Stimulated activated naive CD4-positive, alpha-beta T cell (primary cell): ENCODE data around the gene ACP2.
"Not testable (repeated sequence)": the region's sequence is repeated elsewhere in the genome, so short reads cannot be mapped to it uniquely, and the experiment has no call there.

Experiments used
- DNase-seq, 6 experiments: peaks; one replicate each; lab custom pipeline; 2025; lab: John Stamatoyannopoulos, UW

The ACP2 gene

GRCh38 chr11:47204637-47204989, 44.0 kb downstream of the ACP2 start:
- no peak for DNase-seq

- DNase-seq: no peak
These were observed 46.0 kb downstream of the ACP2 start for GRCh38 chr11:47202576-47202975.

DNA sequence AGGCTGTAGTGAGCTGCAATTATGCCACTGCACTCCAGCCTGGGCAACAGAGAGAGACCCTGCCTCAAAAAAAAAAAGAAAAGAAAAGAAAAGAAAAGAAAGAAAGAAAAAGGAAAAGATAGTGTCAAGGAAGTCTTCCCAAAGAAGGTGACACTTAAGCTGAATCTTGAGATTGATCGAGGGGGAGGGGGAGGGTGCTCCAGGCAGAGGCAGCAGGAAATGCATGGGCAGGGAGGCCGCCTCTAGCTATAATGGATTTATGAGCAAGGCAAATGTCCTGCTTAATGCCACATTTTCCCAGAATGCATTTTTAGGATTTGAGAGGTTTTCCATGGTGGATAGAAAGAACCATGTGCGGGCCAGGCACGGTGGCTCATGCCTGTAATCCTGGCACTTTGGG, 47.6 kb downstream of the ACP2 start:
- DNase-seq: no peak

DNA sequence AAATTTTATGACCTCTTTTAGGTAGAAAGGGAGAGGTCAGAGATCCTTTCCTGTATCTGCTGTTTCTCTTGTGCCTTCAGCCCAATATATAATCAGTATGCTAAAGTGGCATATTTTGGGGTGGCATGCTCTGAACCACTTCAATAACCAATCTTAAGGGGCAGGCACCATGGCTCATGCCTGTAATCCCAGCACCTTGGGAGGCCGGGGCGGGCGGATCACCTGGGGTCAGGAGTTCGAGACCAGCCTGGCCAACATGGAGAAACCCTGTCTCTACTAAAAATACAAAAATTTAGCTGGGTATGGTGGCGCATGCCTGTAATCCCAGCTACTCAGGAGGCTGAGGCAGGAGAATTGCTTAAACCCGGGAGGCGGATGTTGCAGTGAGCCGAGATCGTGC, 50.5 kb downstream of the ACP2 start:
- not testable (repeated sequence) for DNase-seq

DNA sequence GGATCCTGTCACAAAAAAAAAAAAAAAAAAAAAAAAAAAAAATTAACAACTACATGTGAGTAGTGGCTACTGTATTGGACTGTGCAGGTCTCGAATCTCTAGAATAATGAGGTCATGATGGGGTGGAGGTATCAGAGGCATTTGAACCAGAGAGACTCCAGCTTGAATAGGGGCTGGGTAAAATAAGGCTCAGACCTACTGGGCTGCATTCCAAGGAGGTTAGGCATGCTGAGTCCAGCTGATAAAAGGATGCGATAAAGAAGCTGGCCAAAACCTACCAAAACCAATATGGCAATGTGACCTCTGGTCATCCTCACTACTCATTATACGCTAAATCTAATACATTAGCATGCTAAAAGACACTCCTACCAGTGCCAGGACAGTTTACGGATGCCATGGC, 56.5 kb downstream of the ACP2 start:
- DNase-seq: no peak

GRCh38 chr11:47191137-47191536, 57.5 kb downstream of the ACP2 start:
- not testable (repeated sequence) for DNase-seq
